Neural cell (in vitro differentiated cells): ENCODE data around the gene EYS. TPM values are rescaled to one million over a fixed set of nuclear protein-coding genes. Genes with fewer than 3 reads are reported as not detected.

Source experiments
- H2AFZ ChIP-seq: fragments of 200-600, 300-800 bp; sonication (generic), shearing (Covaris generic); 2 replicates; pipeline ENCODE4 v1.6.0; 2014; ENCODE audit warnings: low read depth, mild to moderate bottlenecking, antibody characterized with exemption, low read length, moderate library complexity
- H3F3A ChIP-seq: fragments of 200-600 bp; shearing (Covaris generic); 2 replicates; pipeline ENCODE4 v1.6.1; 2016; ENCODE audit warnings: mild to moderate bottlenecking, moderate library complexity, mixed read lengths, antibody characterized with exemption, low read length; ENCODE audit not compliant: insufficient read depth, poor library complexity, severe bottlenecking
- H3K27ac ChIP-seq: fragments of 200-600, 300-800 bp; sonication (generic), shearing (Covaris generic); 2 replicates; pipeline ENCODE4 v1.5.1; 2014; ENCODE audit warnings: mild to moderate bottlenecking, low read length, moderate library complexity
- H3K27me3 ChIP-seq: fragments of 300-800, 200-600 bp; sonication (generic), shearing (Covaris generic); 2 replicates; pipeline ENCODE4 v1.6.0; 2014; ENCODE audit warnings: mild to moderate bottlenecking, low read depth, low read length, moderate library complexity; ENCODE audit not compliant: insufficient read depth
- H3K36me3 ChIP-seq: fragments of 300-800, 200-600 bp; sonication (generic), shearing (Covaris generic); 2 replicates; pipeline ENCODE4 v1.5.1; 2014; ENCODE audit warnings: mild to moderate bottlenecking, antibody characterized with exemption, low read length, moderate library complexity; ENCODE audit not compliant: insufficient read depth
- H3K4me2 ChIP-seq: fragments of 300-800, 200-600 bp; sonication (generic), shearing (Covaris generic); 2 replicates; pipeline ENCODE4 v1.6.0; 2014; ENCODE audit warnings: mild to moderate bottlenecking, low read length
- H3K4me3 ChIP-seq: fragments of 300-800, 200-600 bp; sonication (generic), shearing (Covaris generic); 2 replicates; pipeline ENCODE4 v1.5.1; 2014; ENCODE audit warnings: mild to moderate bottlenecking, low read length, moderate library complexity
- H3K79me2 ChIP-seq: fragments of 200-600 bp; shearing (Covaris generic); replicated peaks from 2 replicates; pipeline ENCODE4 v1.6.0; 2014; ENCODE audit warnings: mild to moderate bottlenecking, low read length, moderate library complexity; ENCODE audit not compliant: insufficient read depth
- H3K9ac ChIP-seq: fragments of 300-800, 200-600 bp; sonication (generic), shearing (Covaris generic); 2 replicates; pipeline ENCODE4 v1.6.1; 2016; ENCODE audit warnings: mild to moderate bottlenecking, low read length, mixed read lengths
- H3K9me2 ChIP-seq: fragments of 200-600 bp; shearing (Covaris generic); 2 replicates; pipeline ENCODE4 v1.6.1; 2016; ENCODE audit warnings: mild to moderate bottlenecking, low read length, mixed read lengths; ENCODE audit not compliant: insufficient read depth
- H3K9me3 ChIP-seq: fragments of 200-600, 300-800 bp; sonication (generic), shearing (Covaris generic); 2 replicates; pipeline ENCODE4 v1.6.1; 2016; ENCODE audit warnings: mild to moderate bottlenecking, mixed run types, low read length, moderate library complexity, mixed read lengths
- H4K20me1 ChIP-seq: fragments of 200-600 bp; shearing (Covaris generic); 2 replicates; pipeline ENCODE4 v1.6.1; 2016; ENCODE audit warnings: mild to moderate bottlenecking, mixed run types; ENCODE audit not compliant: insufficient read depth
- EP300 ChIP-seq: fragments of 450-650 bp; conservative IDR thresholded peaks from 2 replicates; pipeline ENCODE4 v1.6.1; 2014; ENCODE audit warnings: antibody characterized with exemption, mild to moderate bottlenecking, moderate library complexity; ENCODE audit not compliant: poor library complexity, severe bottlenecking
- EZH2 ChIP-seq: fragments of 200-600, 300-800 bp; shearing (Covaris generic), sonication (generic); IDR thresholded peaks from 2 replicates; pipeline ENCODE4 v1.6.1; 2014; ENCODE audit warnings: antibody characterized with exemption, low read length, borderline replicate concordance, mild to moderate bottlenecking; ENCODE audit not compliant: insufficient read depth, poor library complexity, severe bottlenecking
- MXI1 ChIP-seq: fragments of 450-650 bp; conservative IDR thresholded peaks from 2 replicates; pipeline ENCODE4 v1.6.1; 2014; ENCODE audit warnings: antibody characterized with exemption, mild to moderate bottlenecking; ENCODE audit not compliant: poor library complexity, severe bottlenecking
- POLR2AphosphoS5 ChIP-seq: IDR thresholded peaks from 2 replicates; pipeline ENCODE4 v1.6.1; 2012
- RAD21 ChIP-seq: fragments of 450-650 bp; conservative IDR thresholded peaks from 2 replicates; pipeline ENCODE4 v1.6.1; 2014; ENCODE audit warnings: antibody characterized with exemption, mild to moderate bottlenecking, moderate library complexity
- SMC3 ChIP-seq: fragments of 450-650 bp; conservative IDR thresholded peaks from 2 replicates; pipeline ENCODE4 v1.6.1; 2014; ENCODE audit warnings: antibody characterized with exemption, mild to moderate bottlenecking, moderate library complexity; ENCODE audit not compliant: poor library complexity
- TAF1 ChIP-seq: IDR thresholded peaks from 2 replicates; pipeline ENCODE4 v1.6.1; 2012; ENCODE audit warnings: low read depth
- polyA plus RNA-seq: library from polyadenylated mRNA; depleted of rRNA; stranded (reverse); fragments of >200 nt; gene quantifications from 2 replicates; pipeline ENCODE4 v1.2.3, GENCODE V29; 2014
- TF ChIP-seq, protein P1 (sequence below): IDR thresholded peaks from 2 replicates; pipeline ENCODE4 v1.6.1; 2012; ENCODE audit warnings: borderline replicate concordance
- TF ChIP-seq, protein P2 (sequence below): fragments of 450-650 bp; IDR thresholded peaks from 2 replicates; pipeline ENCODE4 v1.5.1; 2014; ENCODE audit warnings: antibody characterized with exemption, mild to moderate bottlenecking, moderate library complexity; ENCODE audit not compliant: poor library complexity, severe bottlenecking

EYS gene
- polyA plus RNA-seq, 1 donor from 2014 or later: 0.38 TPM

DNA sequence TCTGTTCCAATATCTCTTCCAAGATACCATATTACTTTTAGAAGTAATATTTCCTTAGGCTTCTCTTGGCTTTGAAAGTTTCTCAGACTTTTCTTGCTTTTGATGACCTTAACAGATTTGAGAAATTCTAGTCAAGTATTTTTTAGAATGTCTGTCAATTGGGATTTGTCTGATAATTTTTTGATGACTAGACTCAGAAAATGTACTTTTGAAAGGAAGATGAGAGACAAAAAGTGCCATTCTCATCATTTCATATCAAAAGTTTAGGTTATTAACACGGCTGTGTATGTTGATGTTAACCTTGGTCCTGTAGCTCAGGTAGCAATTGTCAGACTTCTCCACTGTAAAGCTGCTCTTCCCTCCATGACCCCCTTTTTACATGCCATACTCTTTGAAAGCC, 651.5 kb downstream of the EYS start:
- H3K79me2 ChIP-seq: no peaks in the 10 kb centered on the region
- no peaks in the 10 kb centered on the region for H3F3A ChIP-seq
- no peaks in the 10 kb centered on the region for H3K9me2 ChIP-seq
- TF ChIP-seq RAD21 (no peak), MXI1 (no peak), EP300 (no peak), TAF1 (no peak), POLR2AphosphoS5 (no peak), SMC3 (no peak), EZH2 (no peak)
- TF ChIP-seq, protein P1, sequence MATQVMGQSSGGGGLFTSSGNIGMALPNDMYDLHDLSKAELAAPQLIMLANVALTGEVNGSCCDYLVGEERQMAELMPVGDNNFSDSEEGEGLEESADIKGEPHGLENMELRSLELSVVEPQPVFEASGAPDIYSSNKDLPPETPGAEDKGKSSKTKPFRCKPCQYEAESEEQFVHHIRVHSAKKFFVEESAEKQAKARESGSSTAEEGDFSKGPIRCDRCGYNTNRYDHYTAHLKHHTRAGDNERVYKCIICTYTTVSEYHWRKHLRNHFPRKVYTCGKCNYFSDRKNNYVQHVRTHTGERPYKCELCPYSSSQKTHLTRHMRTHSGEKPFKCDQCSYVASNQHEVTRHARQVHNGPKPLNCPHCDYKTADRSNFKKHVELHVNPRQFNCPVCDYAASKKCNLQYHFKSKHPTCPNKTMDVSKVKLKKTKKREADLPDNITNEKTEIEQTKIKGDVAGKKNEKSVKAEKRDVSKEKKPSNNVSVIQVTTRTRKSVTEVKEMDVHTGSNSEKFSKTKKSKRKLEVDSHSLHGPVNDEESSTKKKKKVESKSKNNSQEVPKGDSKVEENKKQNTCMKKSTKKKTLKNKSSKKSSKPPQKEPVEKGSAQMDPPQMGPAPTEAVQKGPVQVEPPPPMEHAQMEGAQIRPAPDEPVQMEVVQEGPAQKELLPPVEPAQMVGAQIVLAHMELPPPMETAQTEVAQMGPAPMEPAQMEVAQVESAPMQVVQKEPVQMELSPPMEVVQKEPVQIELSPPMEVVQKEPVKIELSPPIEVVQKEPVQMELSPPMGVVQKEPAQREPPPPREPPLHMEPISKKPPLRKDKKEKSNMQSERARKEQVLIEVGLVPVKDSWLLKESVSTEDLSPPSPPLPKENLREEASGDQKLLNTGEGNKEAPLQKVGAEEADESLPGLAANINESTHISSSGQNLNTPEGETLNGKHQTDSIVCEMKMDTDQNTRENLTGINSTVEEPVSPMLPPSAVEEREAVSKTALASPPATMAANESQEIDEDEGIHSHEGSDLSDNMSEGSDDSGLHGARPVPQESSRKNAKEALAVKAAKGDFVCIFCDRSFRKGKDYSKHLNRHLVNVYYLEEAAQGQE: no peak
- TF ChIP-seq, protein P2, sequence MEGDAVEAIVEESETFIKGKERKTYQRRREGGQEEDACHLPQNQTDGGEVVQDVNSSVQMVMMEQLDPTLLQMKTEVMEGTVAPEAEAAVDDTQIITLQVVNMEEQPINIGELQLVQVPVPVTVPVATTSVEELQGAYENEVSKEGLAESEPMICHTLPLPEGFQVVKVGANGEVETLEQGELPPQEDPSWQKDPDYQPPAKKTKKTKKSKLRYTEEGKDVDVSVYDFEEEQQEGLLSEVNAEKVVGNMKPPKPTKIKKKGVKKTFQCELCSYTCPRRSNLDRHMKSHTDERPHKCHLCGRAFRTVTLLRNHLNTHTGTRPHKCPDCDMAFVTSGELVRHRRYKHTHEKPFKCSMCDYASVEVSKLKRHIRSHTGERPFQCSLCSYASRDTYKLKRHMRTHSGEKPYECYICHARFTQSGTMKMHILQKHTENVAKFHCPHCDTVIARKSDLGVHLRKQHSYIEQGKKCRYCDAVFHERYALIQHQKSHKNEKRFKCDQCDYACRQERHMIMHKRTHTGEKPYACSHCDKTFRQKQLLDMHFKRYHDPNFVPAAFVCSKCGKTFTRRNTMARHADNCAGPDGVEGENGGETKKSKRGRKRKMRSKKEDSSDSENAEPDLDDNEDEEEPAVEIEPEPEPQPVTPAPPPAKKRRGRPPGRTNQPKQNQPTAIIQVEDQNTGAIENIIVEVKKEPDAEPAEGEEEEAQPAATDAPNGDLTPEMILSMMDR: no peak
- H3K9ac ChIP-seq: no peak overlapping the region
- no peak overlapping the region for H2AFZ ChIP-seq
- no peak overlapping the region for H3K4me3 ChIP-seq
- H4K20me1 ChIP-seq: no peaks in the 10 kb centered on the region
- no peaks in the 10 kb centered on the region for H3K9me3 ChIP-seq
- no peak overlapping the region for H3K4me2 ChIP-seq
- no peaks in the 10 kb centered on the region for H3K27me3 ChIP-seq
- H3K27ac ChIP-seq: no peak overlapping the region
- no peaks in the 10 kb centered on the region for H3K36me3 ChIP-seq

DNA sequence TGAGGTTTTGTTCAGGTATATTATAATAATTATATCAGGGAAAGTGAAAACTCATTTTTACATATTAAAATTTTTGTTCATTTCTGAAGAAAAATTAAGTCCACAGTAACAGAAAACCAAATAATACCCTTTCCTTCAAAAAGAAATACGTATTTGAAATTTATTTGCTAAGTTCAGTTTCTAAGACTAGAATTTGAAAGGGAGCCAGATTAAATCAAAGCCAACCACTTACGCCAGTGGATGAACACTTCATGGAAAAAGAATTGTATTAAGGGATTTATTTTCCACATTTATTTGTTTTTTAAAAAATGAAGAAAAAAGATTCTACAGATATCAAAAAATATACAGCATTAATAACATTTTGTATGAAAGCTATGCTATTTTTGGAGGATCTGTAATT, 654.4 kb downstream of the EYS start:
- TF ChIP-seq EZH2 (no peak), EP300 (no peak), RAD21 (no peak), SMC3 (no peak), MXI1 (no peak), POLR2AphosphoS5 (no peak), TAF1 (no peak)
- TF ChIP-seq, protein P1: no peak
- TF ChIP-seq, protein P2: no peak
- no peak overlapping the region for H3K9ac ChIP-seq
- H2AFZ ChIP-seq: no peak overlapping the region
- no peaks in the 10 kb centered on the region for H3K9me2 ChIP-seq
- H3K27ac ChIP-seq: no peak overlapping the region
- H3K4me3 ChIP-seq: no peak overlapping the region
- no peaks in the 10 kb centered on the region for H3K36me3 ChIP-seq
- H3F3A ChIP-seq: no peaks in the 10 kb centered on the region
- H3K79me2 ChIP-seq: no peaks in the 10 kb centered on the region
- H3K4me2 ChIP-seq: no peak overlapping the region
- no peaks in the 10 kb centered on the region for H4K20me1 ChIP-seq
- no peaks in the 10 kb centered on the region for H3K27me3 ChIP-seq
- H3K9me3 ChIP-seq: no peaks in the 10 kb centered on the region
